Left lung (tissue), 10 donors: ENCODE results near the gene AKR1D1. TPM values are rescaled to one million over a fixed set of nuclear protein-coding genes. Genes with fewer than 3 reads are reported as not detected.
"Not testable (repeated sequence)": the region's sequence is repeated elsewhere in the genome, so short reads cannot be mapped to it uniquely, and the experiment has no call there.

Source experiments
- ATAC-seq: fragments of 200-7000 bp; cut with Tn5 transposase; one replicate; pipeline ENCODE4 v1.9.1; 2020; ENCODE audit warnings: moderate library complexity
- DNase-seq, 4 donors: peaks; one replicate each; pipeline ENCODE4 v3.0.0-alpha.2; 2013 to 2020
- H3K27ac ChIP-seq, 2 donors: fragments of 200-600 bp; sonication (generic) in 1 of 2; one replicate each; pipeline versions ENCODE4 v1.5.0 to v1.8.0; 2020 to 2021
- H3K27me3 ChIP-seq, 2 donors: fragments of 200-600 bp; sonication (generic) in 1 of 2; one replicate each; pipeline versions ENCODE4 v1.5.0 to v1.8.0; 2020 to 2021
- H3K36me3 ChIP-seq, 2 donors: fragments of 200-600 bp; sonication (generic) in 1 of 2; one replicate each; pipeline versions ENCODE4 v1.5.0 to v1.8.0; 2020 to 2021
- H3K4me1 ChIP-seq, 2 donors: fragments of 200-600 bp; one replicate each; pipeline ENCODE4 v1.8.0; 2021
- H3K4me3 ChIP-seq, 2 donors: fragments of 200-600 bp; sonication (generic) in 1 of 2; one replicate each; pipeline versions ENCODE4 v1.5.0 to v1.8.0; 2020 to 2021; ENCODE audit warnings: mild to moderate bottlenecking in 1 of 2
- H3K9me3 ChIP-seq, 2 donors: fragments of 200-600 bp; sonication (generic) in 1 of 2; one replicate each; pipeline versions ENCODE4 v1.5.0 to v1.8.0; 2020 to 2021
- intact Hi-C, 2 donors: fragments of 100-400 bp; cut with DNase I; formaldehyde crosslinking; loops; one replicate each; pipeline versions ENCODE4 v1.11.2 to v1.14.2; 2022
- polyA plus RNA-seq, 6 donors: library from polyadenylated mRNA; unstranded; fragments of 120-200 nt; gene quantifications; one replicate each; pipeline ENCODE4 v1.2.1, GENCODE V29; 2013; ENCODE audit not compliant: insufficient read length in 6 of 6
- total RNA-seq, 2 donors: library from RNA; stranded (reverse); fragmentation: NEBNext Ultra II Directional; extraction: Animal tissue kit (Norgen Biotek cat#: 25700); gene quantifications; one replicate each; pipeline ENCODE4 v1.2.1, GENCODE V29; 2021
- TF ChIP-seq, protein P1 (sequence below), 2 donors: fragments of 200-600 bp; sonication (generic) in 1 of 2; IDR thresholded peaks; one replicate each; pipeline versions ENCODE4 v1.5.0 to v1.8.0; 2021; ENCODE audit warnings: antibody characterized with exemption in 2 of 2
- donor health status: DM: no; HTN: yes; CAD: no.
- donor health status: DM: no; HTN: no; CAD: no.

AKR1D1 gene
- total and polyA plus RNA-seq, 8 donors: 0.11 to 0.17 (median 0.14) TPM; not detected in 5

DNA sequence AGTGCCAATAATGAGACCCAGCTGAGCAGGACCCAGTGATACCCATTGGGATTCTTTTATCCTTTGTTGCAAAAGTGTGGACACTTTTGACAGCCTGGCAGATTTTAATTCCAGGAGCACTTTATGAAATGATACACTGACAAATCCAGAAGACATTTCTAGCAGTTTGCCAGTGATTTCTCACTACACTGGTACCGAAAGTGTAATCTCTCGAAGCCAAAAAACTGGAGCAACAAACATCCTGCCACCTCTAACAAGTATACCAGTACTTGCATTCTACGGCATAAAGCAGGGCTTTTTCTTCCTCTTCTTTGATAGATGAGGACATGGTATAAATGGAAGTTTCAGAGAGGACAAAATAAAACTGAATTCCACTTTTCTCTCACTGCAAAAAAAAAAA, 28.4 kb upstream of the AKR1D1 start:
- H3K36me3 ChIP-seq: no peaks in the 10 kb centered on the region
- ATAC-seq: no peak

DNA sequence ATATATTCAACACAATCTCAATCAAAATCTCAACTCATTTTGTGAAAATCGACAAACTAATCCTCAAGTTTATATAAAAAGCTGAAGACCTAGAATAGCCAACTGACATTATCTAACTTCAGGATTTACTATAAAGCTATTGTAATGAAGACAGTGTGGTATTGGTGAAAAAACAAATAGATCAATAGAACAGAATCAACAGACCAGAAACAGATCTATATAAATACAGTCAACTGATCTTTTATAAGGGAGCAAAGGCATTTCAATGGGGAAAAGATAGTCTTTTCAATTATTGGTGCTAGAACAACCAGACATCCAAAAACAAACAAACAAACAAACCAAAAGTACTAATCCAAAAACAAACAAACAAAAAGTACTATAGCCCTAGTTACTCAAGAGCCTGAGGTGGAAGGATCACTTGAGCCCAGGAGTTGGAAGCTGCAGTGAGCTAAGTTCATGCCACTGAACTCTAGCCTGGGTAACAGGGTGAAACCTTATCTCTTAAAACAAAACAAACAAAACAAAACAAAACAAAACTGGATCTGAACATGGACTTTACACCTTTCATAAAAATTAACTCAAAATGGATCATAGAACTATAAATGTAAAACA, 26.6 kb upstream of the AKR1D1 start:
- DNase-seq (no peak), ATAC-seq (no peak)
- Histone ChIP-seq H3K27me3 (no peaks in the 10 kb centered on the region), H3K9me3 (peaks cover 0 to 3% of the 10 kb centered on the region in 2 donors), H3K4me1 (no peaks in the 10 kb centered on the region), H3K27ac (no peak overlapping the region), H3K36me3 (no peaks in the 10 kb centered on the region), H3K4me3 (no peak overlapping the region)
- intact Hi-C loops: no loop called here
- TF ChIP-seq, protein P1, sequence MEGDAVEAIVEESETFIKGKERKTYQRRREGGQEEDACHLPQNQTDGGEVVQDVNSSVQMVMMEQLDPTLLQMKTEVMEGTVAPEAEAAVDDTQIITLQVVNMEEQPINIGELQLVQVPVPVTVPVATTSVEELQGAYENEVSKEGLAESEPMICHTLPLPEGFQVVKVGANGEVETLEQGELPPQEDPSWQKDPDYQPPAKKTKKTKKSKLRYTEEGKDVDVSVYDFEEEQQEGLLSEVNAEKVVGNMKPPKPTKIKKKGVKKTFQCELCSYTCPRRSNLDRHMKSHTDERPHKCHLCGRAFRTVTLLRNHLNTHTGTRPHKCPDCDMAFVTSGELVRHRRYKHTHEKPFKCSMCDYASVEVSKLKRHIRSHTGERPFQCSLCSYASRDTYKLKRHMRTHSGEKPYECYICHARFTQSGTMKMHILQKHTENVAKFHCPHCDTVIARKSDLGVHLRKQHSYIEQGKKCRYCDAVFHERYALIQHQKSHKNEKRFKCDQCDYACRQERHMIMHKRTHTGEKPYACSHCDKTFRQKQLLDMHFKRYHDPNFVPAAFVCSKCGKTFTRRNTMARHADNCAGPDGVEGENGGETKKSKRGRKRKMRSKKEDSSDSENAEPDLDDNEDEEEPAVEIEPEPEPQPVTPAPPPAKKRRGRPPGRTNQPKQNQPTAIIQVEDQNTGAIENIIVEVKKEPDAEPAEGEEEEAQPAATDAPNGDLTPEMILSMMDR (IDR thresholded peaks at IDR 0.05): no peak

More for the DNA sequence above, 28.4 kb upstream of the AKR1D1 start:
- DNase-seq: no peak
- Histone ChIP-seq H3K4me1 (no peaks in the 10 kb centered on the region), H3K27me3 (no peaks in the 10 kb centered on the region), H3K9me3 (peaks cover 0 to 3% of the 10 kb centered on the region in 2 donors), H3K27ac (no peak overlapping the region), H3K4me3 (no peak overlapping the region)
- TF ChIP-seq, protein P1 (IDR thresholded peaks at IDR 0.05): no peak
- intact Hi-C loops: no loop called here

DNA sequence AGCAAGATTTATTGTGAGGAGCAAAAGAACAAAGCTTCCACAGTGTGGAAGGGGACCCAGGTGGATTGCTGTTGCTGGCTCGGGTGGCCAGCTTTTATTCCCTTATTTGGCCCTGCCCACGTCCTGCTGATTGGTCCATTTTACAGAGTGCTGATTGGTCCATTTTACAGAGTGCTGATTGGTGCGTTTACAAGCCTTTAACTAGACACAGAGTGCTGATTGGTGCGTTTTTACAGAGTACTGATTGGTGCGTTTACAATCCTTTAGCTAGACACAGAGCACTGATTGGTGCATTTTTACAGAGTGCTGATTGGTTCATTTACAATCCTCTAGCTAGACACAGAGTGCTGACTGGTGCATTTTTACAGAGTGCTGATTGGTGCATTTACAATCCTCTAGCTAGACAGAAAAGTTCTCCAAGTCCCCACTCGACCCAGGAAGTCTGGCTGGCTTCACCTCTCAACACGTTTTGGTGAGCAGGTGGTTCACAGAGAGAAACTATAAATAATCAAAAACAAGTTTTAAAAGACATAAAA, 24.5 kb upstream of the AKR1D1 start:
- intact Hi-C loops, ATAC-seq, DNase-seq, H3K4me1 ChIP-seq, H3K36me3 ChIP-seq, H3K27me3 ChIP-seq, H3K4me3 ChIP-seq, H3K9me3 ChIP-seq, H3K27ac ChIP-seq: not testable (repeated sequence)

DNA sequence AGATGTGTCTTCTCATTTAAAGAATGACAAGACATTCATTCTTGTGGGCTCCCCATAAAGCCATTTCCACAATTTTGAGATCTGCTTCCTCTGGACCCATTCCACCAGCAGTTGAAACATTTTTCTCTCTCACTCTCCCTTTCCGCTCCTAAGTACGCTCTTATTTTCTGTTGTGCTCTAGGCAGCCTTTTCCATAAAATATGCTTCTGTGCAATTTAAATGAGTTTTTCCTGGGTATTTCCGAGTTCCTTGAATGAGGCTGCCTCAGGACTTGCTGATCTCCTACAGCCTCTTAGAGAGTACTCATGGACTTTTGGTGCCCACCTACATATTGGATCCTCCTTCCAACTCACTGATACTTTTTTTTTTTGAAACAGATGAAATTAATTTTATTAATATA, 23.6 kb upstream of the AKR1D1 start:
- DNase-seq (no peak), ATAC-seq (no peak)
- no peaks in the 10 kb centered on the region for H3K4me1 ChIP-seq
- peaks cover 0 to 3% of the 10 kb centered on the region in 2 donors for H3K9me3 ChIP-seq
- intact Hi-C loops: no loop called here
- H3K27ac ChIP-seq: no peak overlapping the region
- H3K27me3 ChIP-seq: no peaks in the 10 kb centered on the region
- H3K4me3 ChIP-seq: no peak overlapping the region
- TF ChIP-seq, protein P1 (IDR thresholded peaks at IDR 0.05): no peak
- no peaks in the 10 kb centered on the region for H3K36me3 ChIP-seq

DNA sequence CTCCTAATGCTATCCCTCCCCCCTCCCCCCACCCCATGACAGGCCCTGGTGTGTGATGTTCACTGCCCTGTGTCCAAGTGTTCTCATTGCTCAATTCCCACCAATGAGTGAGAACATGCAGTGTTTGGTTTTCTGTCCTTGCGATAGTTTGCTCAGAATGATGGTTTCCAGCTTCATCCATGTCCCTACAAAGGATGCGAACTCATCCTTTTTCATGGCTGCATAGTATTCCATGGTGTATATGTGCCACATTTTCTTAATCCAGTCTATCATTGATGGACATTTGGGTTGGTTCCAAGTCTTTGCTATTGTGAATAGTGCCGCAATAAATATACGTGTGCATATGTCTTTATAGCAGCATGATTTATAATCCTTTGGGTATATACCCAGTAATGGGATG, 20.6 kb upstream of the AKR1D1 start:
- DNase-seq, H3K4me1 ChIP-seq, H3K4me3 ChIP-seq, H3K36me3 ChIP-seq, ATAC-seq, H3K27me3 ChIP-seq, intact Hi-C loops, H3K9me3 ChIP-seq, H3K27ac ChIP-seq: not testable (repeated sequence)

DNA sequence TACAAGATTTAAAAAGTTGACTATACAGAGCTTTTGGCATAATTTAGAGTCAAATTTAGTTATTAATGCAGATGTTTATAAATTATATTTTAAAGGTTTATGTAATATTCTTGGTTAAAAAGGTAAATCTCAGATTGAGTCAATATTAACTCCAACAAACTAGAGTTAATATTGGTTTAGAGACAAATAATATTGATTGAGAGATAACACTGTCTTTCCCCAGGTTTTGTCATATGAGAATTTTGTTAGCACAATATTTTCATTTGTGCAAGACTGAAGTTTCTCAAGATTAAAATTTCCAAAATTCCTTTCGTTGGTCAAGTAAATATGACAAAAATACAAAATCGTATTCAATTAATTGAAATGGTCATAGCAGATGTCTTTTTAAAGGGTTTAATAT, 12.9 kb upstream of the AKR1D1 start:
- intact Hi-C loops: no loop called here
- ATAC-seq: no peak
- H3K9me3 ChIP-seq: no peaks in the 10 kb centered on the region
- H3K4me1 ChIP-seq: no peaks in the 10 kb centered on the region
- H3K27ac ChIP-seq: no peak overlapping the region
- no peaks in the 10 kb centered on the region for H3K36me3 ChIP-seq
- no peak for DNase-seq
- TF ChIP-seq, protein P1 (IDR thresholded peaks at IDR 0.05): no peak
- no peak overlapping the region for H3K4me3 ChIP-seq
- no peaks in the 10 kb centered on the region for H3K27me3 ChIP-seq
